GM18508 (cell line): ENCODE measurements around the gene CPNE2.
"Not testable (repeated sequence)": the region's sequence is repeated elsewhere in the genome, so short reads cannot be mapped to it uniquely, and the experiment has no call there.

Experiments
- ATAC-seq: cut with Tn5 transposase; IDR thresholded peaks from one replicate; pipeline ENCODE4 v1.9.1; 2021; ENCODE audit warnings: moderate number of reproducible peaks; ENCODE audit not compliant: insufficient read depth, unreplicated experiment

Gene CPNE2

GRCh38 chr16:57096192-57096591, 3.8 kb downstream of the CPNE2 start:
- no peak for ATAC-seq

- ATAC-seq, result no peak
Observed at GRCh38 chr16:57096793-57097192, 4.4 kb downstream of the CPNE2 start.

- no peak for ATAC-seq
Observed at GRCh38 chr16:57098188-57098841, 5.9 kb downstream of the CPNE2 start.

GRCh38 chr16:57099965-57100364, 7.6 kb downstream of the CPNE2 start:
- not testable (repeated sequence) for ATAC-seq

- ATAC-seq, result no peak
Observed at GRCh38 chr16:57100445-57100844, 8.1 kb downstream of the CPNE2 start.

GRCh38 chr16:57102888-57103851, 10.8 kb downstream of the CPNE2 start:
- no peak for ATAC-seq

GRCh38 chr16:57104706-57105105, 12.3 kb downstream of the CPNE2 start:
- ATAC-seq, result no peak

GRCh38 chr16:57105184-57105583, 12.8 kb downstream of the CPNE2 start:
- ATAC-seq, result no peak

GRCh38 chr16:57106767-57107166, 14.4 kb downstream of the CPNE2 start:
- no peak for ATAC-seq

- ATAC-seq, result no peak
Observed at GRCh38 chr16:57107321-57107922, 15.0 kb downstream of the CPNE2 start.

GRCh38 chr16:57108432-57108831, 16.0 kb downstream of the CPNE2 start:
- ATAC-seq, result no peak

- not testable (repeated sequence) for ATAC-seq
Observed at GRCh38 chr16:57109259-57110105, 17.1 kb downstream of the CPNE2 start.

GRCh38 chr16:57110937-57111336, 18.6 kb downstream of the CPNE2 start:
- ATAC-seq, result no peak

GRCh38 chr16:57111420-57111819, 19.0 kb downstream of the CPNE2 start:
- ATAC-seq, result no peak

GRCh38 chr16:57112403-57113041, 20.1 kb downstream of the CPNE2 start:
- ATAC-seq, result no peak

- ATAC-seq, result no peak
Observed at GRCh38 chr16:57113042-57113453, 20.7 kb downstream of the CPNE2 start.

- no peak for ATAC-seq
Observed at GRCh38 chr16:57113664-57114063, 21.3 kb downstream of the CPNE2 start.

- no peak for ATAC-seq
Observed at GRCh38 chr16:57115168-57115513, 22.8 kb downstream of the CPNE2 start.

GRCh38 chr16:57115514-57116182, 23.3 kb downstream of the CPNE2 start:
- no peak for ATAC-seq
